H9 (cell line): Measurements from ENCODE around the gene TYW1. TPM values are rescaled to one million over a fixed set of nuclear protein-coding genes. Genes with fewer than 3 reads are reported as not detected.
A peak's percentile ranks its signal among the peaks of the same experiment; 100 is the strongest.
"Not testable (repeated sequence)": the region's sequence is repeated elsewhere in the genome, so short reads cannot be mapped to it uniquely, and the experiment has no call there.

ENCODE experiments used
- DNase-seq: peaks from one replicate; pipeline ENCODE4 v3.0.0-alpha.2; 2017
- H2AFZ ChIP-seq: one replicate; pipeline ENCODE4 v1.6.1; 2013; ENCODE audit warnings: mild to moderate bottlenecking, low read length, control low read depth, moderate library complexity
- H2AK5ac ChIP-seq: 2 replicates; pipeline ENCODE4 v1.6.1; 2013; ENCODE audit warnings: low read length, control low read depth, mixed read lengths; ENCODE audit not compliant: insufficient read length
- H2BK120ac ChIP-seq: one replicate; pipeline ENCODE4 v1.6.1; 2013; ENCODE audit warnings: low read depth, mild to moderate bottlenecking, low read length, control low read depth, inconsistent platforms; ENCODE audit not compliant: poor library complexity, severe bottlenecking
- H2BK12ac ChIP-seq: 2 replicates; pipeline ENCODE4 v1.6.1; 2013; ENCODE audit warnings: low read length, control low read depth, mixed read lengths, low read depth; ENCODE audit not compliant: insufficient read length
- H2BK15ac ChIP-seq: 2 replicates; pipeline ENCODE4 v1.6.1; 2013; ENCODE audit warnings: low read depth, low read length, control low read depth
- H2BK20ac ChIP-seq: one replicate; pipeline ENCODE4 v1.6.1; 2013; ENCODE audit warnings: low read depth, mild to moderate bottlenecking, low read length, control low read depth, inconsistent platforms; ENCODE audit not compliant: poor library complexity, severe bottlenecking
- H2BK5ac ChIP-seq: 2 replicates; pipeline ENCODE4 v1.6.1; 2013; ENCODE audit warnings: low read length, control low read depth, mixed read lengths; ENCODE audit not compliant: insufficient read length
- H3K14ac ChIP-seq: 2 replicates; pipeline ENCODE4 v1.6.1; 2013; ENCODE audit warnings: low read length, control low read depth; ENCODE audit not compliant: insufficient read depth
- H3K18ac ChIP-seq: 2 replicates; pipeline ENCODE4 v1.6.1; 2013; ENCODE audit warnings: low read depth, mild to moderate bottlenecking, mixed read lengths, low read length, control low read depth; ENCODE audit not compliant: insufficient read length
- H3K23ac ChIP-seq: 2 replicates; pipeline ENCODE4 v1.6.1; 2013; ENCODE audit warnings: low read length, control low read depth, mixed read lengths, low read depth; ENCODE audit not compliant: insufficient read length
- H3K23me2 ChIP-seq: 2 replicates; pipeline ENCODE4 v1.6.1; 2013; ENCODE audit warnings: low read depth, mild to moderate bottlenecking, mixed read lengths, low read length, control low read depth; ENCODE audit not compliant: insufficient read length, poor library complexity, severe bottlenecking
- H3K27ac ChIP-seq: 2 replicates; pipeline ENCODE4 v1.5.1; 2013; ENCODE audit warnings: low read length, control low read depth, mixed read lengths, low read depth; ENCODE audit not compliant: insufficient read length
- H3K27me3 ChIP-seq: 2 replicates; pipeline ENCODE4 v1.6.1; 2013; ENCODE audit warnings: low read length, control low read depth, inconsistent platforms; ENCODE audit not compliant: insufficient read depth
- H3K4ac ChIP-seq: 2 replicates; pipeline ENCODE4 v1.6.1; 2013; ENCODE audit warnings: low read depth, mild to moderate bottlenecking, control low read depth, inconsistent platforms, low read length, moderate library complexity
- H3K4me1 ChIP-seq: 2 replicates; pipeline ENCODE4 v1.6.1; 2013; ENCODE audit warnings: low read length, control low read depth, inconsistent platforms; ENCODE audit not compliant: insufficient read depth
- H3K4me2 ChIP-seq: 2 replicates; pipeline ENCODE4 v1.6.1; 2013; ENCODE audit warnings: low read length, control low read depth, mixed read lengths; ENCODE audit not compliant: insufficient read length, insufficient read depth
- H3K56ac ChIP-seq: 2 replicates; pipeline ENCODE4 v1.6.1; 2013; ENCODE audit warnings: low read depth, mild to moderate bottlenecking, mixed read lengths, low read length, control low read depth; ENCODE audit not compliant: insufficient read length
- H3K79me1 ChIP-seq: 2 replicates; pipeline ENCODE4 v1.6.1; 2013; ENCODE audit warnings: low read depth, mild to moderate bottlenecking, moderate library complexity, low read length, control low read depth, inconsistent platforms; ENCODE audit not compliant: insufficient read depth, poor library complexity, severe bottlenecking
- H3K79me2 ChIP-seq: 2 replicates; pipeline ENCODE4 v1.6.1; 2013; ENCODE audit warnings: low read length, control low read depth, inconsistent platforms; ENCODE audit not compliant: insufficient read depth
- H3K9ac ChIP-seq: 2 replicates; pipeline ENCODE4 v1.6.1; 2013; ENCODE audit warnings: low read length, control low read depth, mixed read lengths; ENCODE audit not compliant: insufficient read length; ENCODE audit errors: extremely low read depth
- H3K9me3 ChIP-seq: one replicate; pipeline ENCODE4 v1.6.1; 2013; ENCODE audit warnings: low read depth, low read length, inconsistent platforms; ENCODE audit not compliant: control insufficient read depth
- H3T11ph ChIP-seq: one replicate; pipeline ENCODE4 v1.6.1; 2013; ENCODE audit warnings: mild to moderate bottlenecking, low read length, control low read depth, inconsistent platforms
- H4K20me1 ChIP-seq: one replicate; pipeline ENCODE4 v1.6.1; 2013; ENCODE audit not compliant: control insufficient read depth, insufficient read length, insufficient read depth
- H4K5ac ChIP-seq: 2 replicates; pipeline ENCODE4 v1.6.1; 2013; ENCODE audit warnings: low read depth, mild to moderate bottlenecking, mixed read lengths, low read length, control low read depth; ENCODE audit not compliant: insufficient read length
- H4K8ac ChIP-seq: replicated peaks from 2 replicates; pipeline ENCODE4 v1.6.1; 2013; ENCODE audit warnings: low read length, control low read depth, mixed read lengths, low read depth; ENCODE audit not compliant: insufficient read length
- H4K91ac ChIP-seq: 2 replicates; pipeline ENCODE4 v1.6.1; 2013; ENCODE audit warnings: low read depth, mild to moderate bottlenecking, moderate library complexity, mixed read lengths, low read length, control low read depth; ENCODE audit not compliant: insufficient read length
- H3K27ac Mint-ChIP-seq, 3 experiments: 2 replicates in 2 of 3; 3 replicates in 1 of 3; pipeline ENCODE4 v1.8.0; 2020 to 2021; ENCODE audit warnings: mixed read lengths in 3 of 3, mild to moderate bottlenecking in 1 of 3, moderate library complexity in 1 of 3
- H3K27me3 Mint-ChIP-seq: 2 replicates; pipeline ENCODE4 v1.8.0; 2021; ENCODE audit warnings: low read depth, mild to moderate bottlenecking, moderate library complexity, mixed read lengths
- H3K36me3 Mint-ChIP-seq, 3 experiments: 2 replicates in 2 of 3; 3 replicates in 1 of 3; pipeline ENCODE4 v1.8.0; 2020 to 2021; ENCODE audit warnings: low read depth in 3 of 3, mixed read lengths in 3 of 3; ENCODE audit not compliant: insufficient read depth in 1 of 3
- H3K4me1 Mint-ChIP-seq, 2 experiments: 2 replicates each; pipeline ENCODE4 v1.8.0; 2020; ENCODE audit warnings: mixed read lengths in 2 of 2
- H3K4me3 Mint-ChIP-seq, 2 experiments: 2 replicates in 1 of 2; 3 replicates in 1 of 2; pipeline ENCODE4 v1.8.0; 2020 to 2021; ENCODE audit warnings: mild to moderate bottlenecking in 2 of 2, mixed read lengths in 2 of 2, moderate library complexity in 1 of 2
- H3K9me3 Mint-ChIP-seq, 2 experiments: 2 replicates in 1 of 2; 3 replicates in 1 of 2; pipeline ENCODE4 v1.8.0; 2020; ENCODE audit warnings: mild to moderate bottlenecking in 2 of 2, mixed read lengths in 2 of 2, moderate library complexity in 1 of 2
- WGBS: extraction: QIAGEN DNeasy Blood & Tissue Kit; methylation state at CpG from one replicate; pipeline ENCODE4 v1.1.7; 2013; ENCODE audit warnings: missing lambda C conversion rate, low lambda C conversion rate, mixed read lengths; ENCODE audit not compliant: insufficient read length; ENCODE audit errors: extremely low coverage; 5-methylcytosine and 5-hydroxymethylcytosine counted together
- long read RNA-seq: library from polyadenylated mRNA; unstranded; transcript quantifications from one replicate; pipeline ENCODE4 v2.0.0, GENCODE V29; 2020
- total RNA-seq: library from RNA; stranded (reverse); gene quantifications from 2 replicates; pipeline ENCODE4 v1.2.1, GENCODE V29; 2021

Gene TYW1, protein sequence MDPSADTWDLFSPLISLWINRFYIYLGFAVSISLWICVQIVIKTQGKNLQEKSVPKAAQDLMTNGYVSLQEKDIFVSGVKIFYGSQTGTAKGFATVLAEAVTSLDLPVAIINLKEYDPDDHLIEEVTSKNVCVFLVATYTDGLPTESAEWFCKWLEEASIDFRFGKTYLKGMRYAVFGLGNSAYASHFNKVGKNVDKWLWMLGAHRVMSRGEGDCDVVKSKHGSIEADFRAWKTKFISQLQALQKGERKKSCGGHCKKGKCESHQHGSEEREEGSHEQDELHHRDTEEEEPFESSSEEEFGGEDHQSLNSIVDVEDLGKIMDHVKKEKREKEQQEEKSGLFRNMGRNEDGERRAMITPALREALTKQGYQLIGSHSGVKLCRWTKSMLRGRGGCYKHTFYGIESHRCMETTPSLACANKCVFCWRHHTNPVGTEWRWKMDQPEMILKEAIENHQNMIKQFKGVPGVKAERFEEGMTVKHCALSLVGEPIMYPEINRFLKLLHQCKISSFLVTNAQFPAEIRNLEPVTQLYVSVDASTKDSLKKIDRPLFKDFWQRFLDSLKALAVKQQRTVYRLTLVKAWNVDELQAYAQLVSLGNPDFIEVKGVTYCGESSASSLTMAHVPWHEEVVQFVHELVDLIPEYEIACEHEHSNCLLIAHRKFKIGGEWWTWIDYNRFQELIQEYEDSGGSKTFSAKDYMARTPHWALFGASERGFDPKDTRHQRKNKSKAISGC
- 21.9 and 22.3 TPM in 2 replicates for total RNA-seq
- long read RNA-seq, transcript TYW1-201 (16 exons, 3,348 nt) = major isoform, 56 of 134 reads
- long read RNA-seq, partial matches to known transcripts = 69 of 134 reads
- long read RNA-seq, other reads (novel, unspliced or antisense) = 9 of 134 reads

GRCh38 chr7:66996444-66997191, at the start of gene TYW1:
Gene TYW1, plus strand, starts transcription at chr7:66996833. Its CDS starts 146 bp downstream, at chr7:66996979.
- H2BK15ac ChIP-seq, H2AK5ac ChIP-seq: not testable (repeated sequence)
- no CpG with 5 or more reads among the region's 44 CpGs for WGBS

More at GRCh38 chr7:66996444-66997191, at the start of gene TYW1:
- H3K79me1 ChIP-seq, H3K56ac ChIP-seq, H3K23ac ChIP-seq, H3K27me3 Mint-ChIP-seq, H3K79me2 ChIP-seq, H3K27me3 ChIP-seq, H3K27ac ChIP-seq, H2BK120ac ChIP-seq, H3K4ac ChIP-seq, H4K8ac ChIP-seq, H3K23me2 ChIP-seq, H2BK20ac ChIP-seq, H2BK5ac ChIP-seq, H3K14ac ChIP-seq, H2AFZ ChIP-seq, H4K20me1 ChIP-seq, H3T11ph ChIP-seq, H3K9me3 Mint-ChIP-seq, H3K18ac ChIP-seq, H3K4me1 ChIP-seq, H3K9me3 ChIP-seq, H2BK12ac ChIP-seq, H4K5ac ChIP-seq, H4K91ac ChIP-seq: not testable (repeated sequence)
- peaks cover 12 to 30% (median 22%) of the 10 kb centered on the region in 3 experiments; a peak in 6 of 7 replicates for H3K36me3 Mint-ChIP-seq
- peak within 1 kb of the TSS; percentile 74 for H3K9ac ChIP-seq
- DNase-seq = peak; percentile 99
- peaks cover 8 to 13% of the 10 kb centered on the region in 2 experiments for H3K4me1 Mint-ChIP-seq
- H3K4me2 ChIP-seq = peak within 1 kb of the TSS; percentile 53
- H3K27ac Mint-ChIP-seq = peak within 1 kb of the TSS; percentile 98
- peak within 1 kb of the TSS; percentile 98 for H3K4me3 Mint-ChIP-seq
